NAMALWA (cell line): ENCODE results near the gene PRKD2.
"Not testable (repeated sequence)": the region's sequence is repeated elsewhere in the genome, so short reads cannot be mapped to it uniquely, and the experiment has no call there.

Experiments
- DNase-seq: peaks from one replicate; pipeline ENCODE4 v3.0.0-alpha.2; 2015; ENCODE audit warnings: low spot score

The PRKD2 gene

GRCh38 chr19:46631481-46631880, 85.4 kb downstream of the PRKD2 start:
- no peak for DNase-seq

- no peak for DNase-seq
These were observed 86.2 kb downstream of the PRKD2 start for GRCh38 chr19:46630586-46631205.

- no peak for DNase-seq
These were observed 87.3 kb downstream of the PRKD2 start for GRCh38 chr19:46629546-46630025.

GRCh38 chr19:46628970-46629369, 87.9 kb downstream of the PRKD2 start:
- not testable (repeated sequence) for DNase-seq

GRCh38 chr19:46626446-46626845, 90.5 kb downstream of the PRKD2 start:
- DNase-seq: no peak

GRCh38 chr19:46625731-46626130, 91.2 kb downstream of the PRKD2 start:
- DNase-seq: no peak

GRCh38 chr19:46624958-46625661, 91.8 kb downstream of the PRKD2 start, which contains the start of gene PTGIR:
TSS of gene PTGIR (minus strand) at chr19:46625089. CDS start at chr19:46624225, 864 bp downstream.
- no peak for DNase-seq
